DMS53 (cell line): Measurements from ENCODE around the gene PITPNC1.
"Not testable (repeated sequence)": the region's sequence is repeated elsewhere in the genome, so short reads cannot be mapped to it uniquely, and the experiment has no call there.

ENCODE experiments used
- DNase-seq: peaks from one replicate; lab custom pipeline; 2025; lab: John Stamatoyannopoulos, UW

The PITPNC1 gene

GRCh38 chr17:67488768-67489167 lies 111.7 kb downstream of the PITPNC1 start:
- DNase-seq: no peak

DNA sequence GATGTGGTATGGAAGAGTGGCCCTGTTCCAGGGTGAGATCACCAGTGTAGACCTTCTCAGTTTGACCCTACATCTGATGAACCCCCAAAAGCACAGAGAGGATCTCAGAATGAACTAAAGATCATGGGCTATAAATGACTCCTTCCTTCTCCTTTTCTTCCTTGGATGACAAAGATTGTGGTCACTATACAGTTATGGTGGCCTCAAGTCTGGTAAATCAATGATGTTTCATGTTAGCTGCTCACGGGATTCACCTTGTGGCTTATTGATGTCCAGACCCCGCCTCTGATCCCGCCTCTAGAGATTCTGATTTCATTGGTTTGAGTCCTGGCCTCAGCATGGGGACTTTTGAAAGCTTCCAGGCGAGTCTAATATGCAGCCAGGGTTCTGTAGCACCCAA lies 112.2 kb downstream of the PITPNC1 start:
- DNase-seq: no peak

GRCh38 chr17:67490471-67490870 lies 113.4 kb downstream of the PITPNC1 start:
- peak; percentile 70 for DNase-seq

GRCh38 chr17:67491009-67491680 lies 114.1 kb downstream of the PITPNC1 start:
- peak; percentile 99 for DNase-seq

DNA sequence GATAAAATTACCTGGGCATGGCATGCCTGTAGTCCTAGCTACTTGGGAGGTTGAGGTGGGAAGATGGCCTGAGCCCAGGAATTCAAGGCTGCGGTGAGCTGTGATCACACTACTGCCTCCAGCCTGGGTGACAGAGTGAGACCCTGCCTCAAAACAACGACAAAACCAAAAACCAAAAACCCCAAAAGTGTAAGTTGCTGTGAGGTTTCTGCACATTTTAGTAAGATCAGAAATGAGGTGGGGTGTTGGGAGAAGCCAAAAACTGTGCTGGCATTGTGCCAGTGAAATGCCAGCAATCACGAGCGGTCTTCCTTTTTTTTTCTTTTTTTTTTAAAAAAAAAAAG lies 114.6 kb downstream of the PITPNC1 start:
- DNase-seq: no peak

DNA sequence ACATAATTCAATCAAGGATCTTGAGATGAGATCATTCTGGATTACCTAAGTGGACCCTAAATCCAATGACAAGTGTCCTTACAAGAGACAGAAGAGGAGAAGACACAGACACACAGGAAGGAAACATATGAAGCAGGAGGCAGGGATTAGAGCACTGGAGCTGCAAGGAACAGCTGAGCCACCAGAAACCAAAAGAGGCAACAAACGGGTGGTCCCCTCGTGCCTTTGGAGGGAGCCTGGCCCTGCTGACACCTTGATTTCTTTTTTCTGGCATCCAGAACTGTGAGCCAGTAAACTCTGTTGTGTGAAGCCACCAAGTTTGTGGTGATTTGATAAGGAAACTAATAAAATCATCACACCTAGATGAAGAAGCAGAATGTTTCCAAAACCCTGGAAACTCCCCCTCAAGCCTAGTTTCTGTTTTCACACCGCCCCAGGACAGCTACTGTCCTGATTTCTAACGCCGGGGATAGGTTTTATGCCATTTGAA lies 115.2 kb downstream of the PITPNC1 start:
- DNase-seq: peak; percentile 60

- peak; percentile 58 for DNase-seq
These were observed 115.9 kb downstream of the PITPNC1 start for GRCh38 chr17:67492824-67493517.

- DNase-seq: no peak
These were observed 116.7 kb downstream of the PITPNC1 start for GRCh38 chr17:67493812-67494211.

DNA sequence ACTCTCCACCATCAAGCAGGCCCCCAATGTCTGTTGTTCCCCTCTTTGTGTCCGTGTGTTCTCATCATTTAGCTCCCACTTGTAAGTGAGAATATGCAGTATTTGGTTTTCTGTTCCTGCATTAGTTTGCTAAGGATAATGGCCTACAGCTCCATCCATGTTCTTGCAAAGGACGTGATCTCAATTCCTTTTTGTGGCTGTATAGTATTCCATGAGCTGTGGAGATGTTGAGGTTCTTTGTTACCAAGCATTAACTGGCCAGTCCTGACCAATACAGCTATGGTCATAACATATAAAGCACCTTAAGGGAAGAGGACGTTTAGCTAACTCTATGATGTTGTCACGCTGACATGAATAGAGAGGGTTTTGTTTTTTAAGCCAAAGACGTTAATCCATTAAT lies 118.5 kb downstream of the PITPNC1 start:
- not testable (repeated sequence) for DNase-seq

DNA sequence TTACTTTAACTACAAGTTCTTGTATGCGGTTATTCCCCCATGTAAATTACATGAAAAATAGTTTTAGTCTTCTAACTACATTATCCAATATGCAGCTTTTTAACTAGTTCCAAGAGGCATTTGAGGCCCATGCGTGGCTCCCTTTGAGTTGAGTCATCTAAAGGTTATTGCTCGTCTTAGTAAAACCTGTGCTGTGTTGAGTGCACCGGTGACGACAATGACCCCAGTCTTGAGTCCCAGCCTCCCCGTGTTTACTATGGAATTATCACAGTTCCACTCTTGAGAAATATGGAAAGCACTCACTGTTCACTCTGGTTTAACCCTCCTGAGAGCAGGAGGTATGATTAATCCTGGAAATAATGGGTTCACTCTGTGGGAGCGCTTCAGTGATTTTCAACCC lies 119.2 kb downstream of the PITPNC1 start:
- DNase-seq: peak; percentile 92

DNA sequence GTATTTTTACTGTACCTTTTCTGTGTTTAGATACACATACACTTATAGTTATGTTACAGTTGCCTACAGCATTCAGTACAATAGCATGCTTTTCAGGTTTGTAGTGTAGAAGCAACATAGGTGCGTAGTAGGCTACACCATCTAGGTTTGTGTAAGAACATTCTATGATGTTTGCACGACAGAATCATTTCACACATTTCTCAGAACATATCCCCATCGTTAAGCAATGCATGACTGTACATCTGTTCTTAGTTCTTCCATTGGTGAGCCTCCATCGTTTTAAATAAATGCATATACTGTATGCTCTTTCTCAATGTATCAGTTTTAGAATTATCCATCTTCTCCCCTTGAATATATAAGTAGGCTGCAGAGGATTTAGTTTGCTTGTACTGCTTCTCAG lies 122.6 kb downstream of the PITPNC1 start:
- DNase-seq: no peak

DNA sequence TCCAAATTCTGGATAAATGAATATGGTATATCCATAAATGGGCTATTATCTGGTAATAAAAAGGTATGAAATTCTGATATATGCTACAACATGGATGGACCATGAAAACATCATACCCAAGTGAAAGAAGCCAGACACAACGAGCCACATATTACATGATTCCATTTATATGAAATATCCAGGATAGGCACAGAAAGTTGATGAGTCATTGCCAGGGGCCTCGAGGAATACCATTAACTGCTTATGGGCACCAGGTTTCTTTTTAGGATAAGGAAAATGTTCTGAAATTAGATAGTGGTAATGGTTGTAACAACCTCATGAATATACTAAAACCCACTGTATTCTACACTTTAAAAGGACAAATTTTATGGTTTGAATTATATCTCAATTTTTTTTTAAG lies 123.2 kb downstream of the PITPNC1 start:
- DNase-seq: peak; percentile 73

DNA sequence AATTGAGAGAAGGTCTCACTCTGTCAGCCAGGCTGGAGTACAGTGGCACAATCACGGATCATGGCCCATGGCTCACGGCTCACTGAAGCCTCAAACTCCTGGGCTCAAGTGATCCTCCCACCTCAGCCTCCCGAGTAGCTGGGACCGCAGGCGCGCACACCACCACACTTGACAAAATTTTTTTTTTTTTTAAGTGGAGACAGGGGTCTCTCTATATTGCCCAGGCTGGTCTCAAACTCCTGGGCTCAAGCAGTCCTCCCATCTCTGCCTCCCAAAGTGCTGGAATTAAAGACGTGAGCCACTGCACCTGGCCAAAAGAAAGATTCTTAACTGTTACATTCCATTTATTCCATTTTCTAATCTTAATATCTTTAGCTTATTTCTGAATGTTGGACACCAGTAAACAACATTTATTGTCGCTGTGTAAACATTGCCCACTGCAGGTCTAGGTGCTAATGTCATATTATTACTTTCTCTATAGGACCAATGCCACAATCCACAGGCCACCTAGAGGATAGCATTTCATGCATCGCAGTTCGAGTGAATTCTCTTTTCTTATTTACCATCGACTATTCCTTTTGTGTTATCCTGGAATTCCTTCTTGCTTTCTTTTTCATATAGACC lies 123.7 kb downstream of the PITPNC1 start:
- DNase-seq: peak; percentile 45

- peak; percentile 23 for DNase-seq
These were observed 125.1 kb downstream of the PITPNC1 start for GRCh38 chr17:67502151-67502550.

- peak; percentile 87 for DNase-seq
These were observed 126.1 kb downstream of the PITPNC1 start for GRCh38 chr17:67503184-67503583.

DNA sequence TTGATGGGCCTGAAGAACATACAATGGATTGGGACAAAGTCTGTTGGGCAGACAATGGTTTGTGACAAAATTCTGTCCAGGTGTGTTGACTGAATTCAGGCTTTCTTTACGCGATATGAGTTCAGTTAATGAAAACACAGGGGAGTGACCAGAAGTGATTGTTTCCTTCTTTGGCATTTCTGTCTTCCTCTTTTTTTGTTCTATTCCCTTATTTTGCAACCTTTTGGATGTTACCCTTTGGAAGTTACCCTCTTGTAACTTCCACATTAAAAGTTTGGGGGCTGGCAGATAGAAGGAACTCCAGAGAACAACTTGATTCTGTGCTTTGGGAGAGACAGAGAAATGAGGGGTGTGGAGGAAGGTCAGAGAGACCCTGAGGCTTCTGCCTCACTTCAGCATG lies 126.7 kb downstream of the PITPNC1 start:
- peak; percentile 33 for DNase-seq

GRCh38 chr17:67504182-67504581 lies 127.1 kb downstream of the PITPNC1 start:
- DNase-seq: peak; percentile 70

DNA sequence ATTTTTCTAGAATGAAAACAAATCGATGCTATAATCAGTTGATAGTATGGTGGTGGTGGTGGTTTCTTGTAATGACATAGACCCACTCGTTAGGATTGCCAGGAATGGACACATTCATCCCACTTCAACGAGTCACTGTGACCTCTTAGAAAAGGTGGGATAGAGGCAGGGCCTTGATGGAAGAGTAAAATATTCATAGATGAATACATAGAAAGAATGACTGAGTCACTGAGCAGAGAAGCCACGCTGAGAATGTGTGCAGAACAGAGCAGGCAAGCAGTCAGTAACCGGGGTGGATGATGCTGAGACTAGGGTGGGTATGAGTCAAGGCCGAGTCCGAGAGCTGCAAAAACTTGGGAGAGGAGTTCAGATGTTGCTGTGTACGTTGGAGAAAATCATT lies 129.9 kb downstream of the PITPNC1 start:
- no peak for DNase-seq

DNA sequence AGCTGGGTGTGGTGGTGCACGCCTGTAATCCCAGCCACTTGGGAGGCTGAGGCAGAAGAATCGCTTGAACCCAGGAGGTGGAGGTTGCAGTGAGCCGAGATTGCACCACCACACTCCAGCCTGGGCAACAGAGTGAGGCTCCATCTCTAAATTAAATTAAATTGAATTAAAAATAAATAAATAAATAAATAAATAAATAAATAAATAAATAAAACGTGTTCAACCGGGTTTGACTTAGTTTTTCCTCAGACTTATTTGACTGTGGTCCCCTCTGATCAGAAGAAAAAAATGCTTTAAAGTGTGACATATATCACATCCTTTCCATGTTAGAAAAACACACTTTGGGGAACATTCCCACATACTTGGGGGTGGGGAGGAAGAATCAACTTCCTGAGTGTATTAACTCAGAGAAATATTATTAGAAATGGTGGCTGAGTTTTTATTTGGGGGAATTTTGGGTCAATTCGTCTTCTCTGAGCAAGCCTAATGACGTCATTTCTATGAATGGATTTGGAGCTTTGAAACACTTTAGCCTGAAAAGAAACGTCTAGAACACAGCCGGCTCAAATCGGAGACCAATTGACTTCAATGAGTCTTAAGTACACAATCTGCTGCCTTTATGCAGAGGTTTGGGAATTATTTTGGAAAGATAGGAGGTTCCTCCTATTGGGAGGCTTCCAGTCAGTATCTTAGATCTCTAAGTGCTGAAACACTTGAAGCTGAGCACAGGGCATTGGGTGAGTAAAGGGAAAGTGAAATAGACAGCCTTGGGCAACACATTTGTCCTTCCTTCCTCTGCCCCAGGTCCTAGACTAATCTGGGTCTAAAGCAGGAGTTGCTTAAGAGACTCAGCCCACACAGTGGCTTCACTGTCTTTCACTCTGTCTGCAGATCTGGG lies 132.6 kb downstream of the PITPNC1 start:
- DNase-seq: peak; percentile 23

- no peak for DNase-seq
These were observed 133.9 kb downstream of the PITPNC1 start for GRCh38 chr17:67511012-67511411.

- no peak for DNase-seq
These were observed 134.7 kb downstream of the PITPNC1 start for GRCh38 chr17:67511804-67512203.

- peak; percentile 93 for DNase-seq
These were observed 137.9 kb downstream of the PITPNC1 start for GRCh38 chr17:67514998-67515397.
